ENCODE measurements around the gene PIGA.

- TF ChIP-seq POLR2A (IDR thresholded peaks at IDR 0.05) (no peak), CTCF (IDR thresholded peaks at IDR 0.05) (no peak), EP300 (IDR thresholded peaks at IDR 0.05) (no peak)
Observed at GRCh38 chrX:15359701-15360100, 24.4 kb upstream of the PIGA start.

Data from tibial nerve (tissue), 4 donors.